ENCODE measurements around the gene GOLGA8R. TPM values are rescaled to one million over a fixed set of nuclear protein-coding genes. Genes with fewer than 3 reads are reported as not detected.
A peak's percentile ranks its signal among the peaks of the same experiment; 100 is the strongest.
"Not testable (repeated sequence)": the region's sequence is repeated elsewhere in the genome, so short reads cannot be mapped to it uniquely, and the experiment has no call there.

The GOLGA8R gene
- total RNA-seq, 1 donor from 2014 or later = 1.5 TPM

GRCh38 chr15:30375872-30376271 is 38.2 kb downstream of the GOLGA8R start:
- intact Hi-C loops (cut with micrococcal nuclease); H3K27ac Mint-ChIP-seq; H3K36me3 Mint-ChIP-seq (ENCODE audit: low read depth); DNase-seq; H3K9me3 Mint-ChIP-seq; H3K27me3 Mint-ChIP-seq; H3K4me1 Mint-ChIP-seq; H3K4me3 Mint-ChIP-seq: not testable (repeated sequence)

- H3K4me1 Mint-ChIP-seq; H3K9me3 Mint-ChIP-seq; DNase-seq; intact Hi-C loops (cut with micrococcal nuclease); H3K4me3 Mint-ChIP-seq; H3K27ac Mint-ChIP-seq; H3K27me3 Mint-ChIP-seq; H3K36me3 Mint-ChIP-seq (ENCODE audit: low read depth): not testable (repeated sequence)
Observed at GRCh38 chr15:30374862-30375261, 39.2 kb downstream of the GOLGA8R start.

GRCh38 chr15:30368271-30368670 is 45.8 kb downstream of the GOLGA8R start:
- H3K4me1 Mint-ChIP-seq; H3K27me3 Mint-ChIP-seq; intact Hi-C loops (cut with micrococcal nuclease); H3K9me3 Mint-ChIP-seq; H3K4me3 Mint-ChIP-seq; DNase-seq; H3K27ac Mint-ChIP-seq; H3K36me3 Mint-ChIP-seq (ENCODE audit: low read depth): not testable (repeated sequence)

- H3K27ac Mint-ChIP-seq; H3K4me1 Mint-ChIP-seq; H3K27me3 Mint-ChIP-seq; H3K9me3 Mint-ChIP-seq; intact Hi-C loops (cut with micrococcal nuclease); H3K36me3 Mint-ChIP-seq (ENCODE audit: low read depth); H3K4me3 Mint-ChIP-seq: not testable (repeated sequence)
- peak; percentile 51 for DNase-seq
Observed at GRCh38 chr15:30367246-30367645, 46.8 kb downstream of the GOLGA8R start.

- H3K4me1 Mint-ChIP-seq; intact Hi-C loops (cut with micrococcal nuclease); H3K27me3 Mint-ChIP-seq; H3K9me3 Mint-ChIP-seq; DNase-seq; H3K27ac Mint-ChIP-seq; H3K36me3 Mint-ChIP-seq (ENCODE audit: low read depth); H3K4me3 Mint-ChIP-seq: not testable (repeated sequence)
Observed at GRCh38 chr15:30361404-30361803, 52.7 kb downstream of the GOLGA8R start.

GRCh38 chr15:30360990-30361389 is 53.1 kb downstream of the GOLGA8R start:
- intact Hi-C loops (cut with micrococcal nuclease); DNase-seq; H3K4me1 Mint-ChIP-seq; H3K27me3 Mint-ChIP-seq; H3K9me3 Mint-ChIP-seq; H3K27ac Mint-ChIP-seq; H3K4me3 Mint-ChIP-seq; H3K36me3 Mint-ChIP-seq (ENCODE audit: low read depth): not testable (repeated sequence)

GRCh38 chr15:30355043-30355442 is 59.0 kb downstream of the GOLGA8R start:
- peak; percentile 12 for DNase-seq
- H3K4me1 Mint-ChIP-seq; intact Hi-C loops (cut with micrococcal nuclease); H3K9me3 Mint-ChIP-seq; H3K27me3 Mint-ChIP-seq; H3K4me3 Mint-ChIP-seq; H3K27ac Mint-ChIP-seq; H3K36me3 Mint-ChIP-seq (ENCODE audit: low read depth): not testable (repeated sequence)

Other genes with a start within 250 kb of the GOLGA8R start
- not detected in 2 replicates for gene CHRFAM7A, start 20.7 kb downstream of the GOLGA8R start, total RNA-seq
- gene GOLGA8Q, start 137.8 kb upstream of the GOLGA8R start, total RNA-seq = 0.77 TPM in 1 of 2 replicates, not detected in the other
- 0.12 TPM in 1 of 2 replicates, not detected in the other for gene GOLGA8H, start 189.8 kb upstream of the GOLGA8R start, total RNA-seq

Data from activated CD4-positive, alpha-beta T cell treated with anti-CD3 and anti-CD28 coated beads, Interleukin-2, amount 10 ng/mL, durations not matched to agents 24 days and 14 days (primary cell).